ENCODE data around the gene MT1X.
"Not testable (repeated sequence)": the region's sequence is repeated elsewhere in the genome, so short reads cannot be mapped to it uniquely, and the experiment has no call there.

GRCh38 chr16:56672171-56672570 is 10.1 kb upstream of the MT1X start:
- TF ChIP-seq CTCF (IDR thresholded peaks at IDR 0.05; ENCODE audit: borderline replicate concordance, extremely low read depth, low read length, poor library complexity, severe bottlenecking); EZH2 (IDR thresholded peaks at IDR 0.05; ENCODE audit: borderline replicate concordance, low read depth, low read length, severe bottlenecking): not testable (repeated sequence)
